Activated B cell treated with CpG ODN at 0.5 μM for 24 hours (primary cell): ENCODE results near the gene KSR2. TPM values are rescaled to one million over a fixed set of nuclear protein-coding genes. Genes with fewer than 3 reads are reported as not detected.
"Not testable (repeated sequence)": the region's sequence is repeated elsewhere in the genome, so short reads cannot be mapped to it uniquely, and the experiment has no call there.

Experiments
- ATAC-seq: fragments of 200-7000 bp; cut with Tn5 transposase; one replicate; pipeline ENCODE4 v1.10.0; 2021; ENCODE audit warnings: low read depth, mild to moderate bottlenecking, moderate library complexity
- CTCF ChIA-PET: fragments of 350-600 bp; sonication (Branson Sonifier 250); formaldehyde crosslinking; loops from one replicate; lab custom pipeline; 2021; ENCODE audit warnings: antibody characterized with exemption; lab: Charles Lee
- POLR2A ChIA-PET: fragments of 350-600 bp; sonication (Branson Sonifier 250); formaldehyde crosslinking; loops from one replicate; lab custom pipeline; 2021; ENCODE audit warnings: antibody characterized with exemption; lab: Charles Lee
- DNase-seq: peaks from one replicate; pipeline ENCODE4 v3.0.0; 2022
- H3K27ac Mint-ChIP-seq: one replicate; pipeline ENCODE4 v1.8.0; 2020; ENCODE audit warnings: mixed read lengths
- H3K27me3 Mint-ChIP-seq: one replicate; pipeline ENCODE4 v1.8.0; 2021; ENCODE audit warnings: mixed read lengths
- H3K36me3 Mint-ChIP-seq: one replicate; pipeline ENCODE4 v1.8.0; 2021; ENCODE audit warnings: low read depth, mixed read lengths
- H3K4me1 Mint-ChIP-seq: one replicate; pipeline ENCODE4 v1.8.0; 2021; ENCODE audit warnings: mixed read lengths
- H3K4me3 Mint-ChIP-seq: one replicate; pipeline ENCODE4 v1.8.0; 2020; ENCODE audit warnings: mild to moderate bottlenecking, mixed read lengths
- H3K9me3 Mint-ChIP-seq: one replicate; pipeline ENCODE4 v1.8.0; 2020; ENCODE audit warnings: mixed read lengths
- CTCF ChIP-seq: fragments of 200-600 bp; IDR thresholded peaks from one replicate; pipeline ENCODE4 v1.8.0; 2022; ENCODE audit warnings: antibody characterized with exemption, mild to moderate bottlenecking
- intact Hi-C: fragments of 100-400 bp; cut with micrococcal nuclease; formaldehyde crosslinking; loops from one replicate; pipeline ENCODE4 v1.15.1; 2024
- total RNA-seq: library from RNA; stranded (reverse); gene quantifications from 2 replicates; pipeline ENCODE4 v1.2.3, GENCODE V29; 2022

Gene KSR2
- total RNA-seq, 1 donor from 2014 or later = not detected

- no peak overlapping the region for H3K27ac Mint-ChIP-seq
- H3K36me3 Mint-ChIP-seq = no peaks in the 10 kb centered on the region
- POLR2A ChIA-PET = no interaction called here
- H3K4me1 Mint-ChIP-seq = no peaks in the 10 kb centered on the region
- no peaks in the 10 kb centered on the region for H3K27me3 Mint-ChIP-seq
- no peak overlapping the region for H3K4me3 Mint-ChIP-seq
- no peaks in the 10 kb centered on the region for H3K9me3 Mint-ChIP-seq
- TF ChIP-seq CTCF = no peak
- intact Hi-C loops = no loop called here
- CTCF ChIA-PET = no interaction called here
- ATAC-seq (no peak), DNase-seq (no peak)
Observed at GRCh38 chr12:117645473-117645872, 323.3 kb downstream of the KSR2 start.

GRCh38 chr12:117643971-117644370 is 324.8 kb downstream of the KSR2 start:
- ChIA-PET CTCF (no interaction called here), POLR2A (no interaction called here)
- Mint-ChIP-seq H3K4me1 (no peaks in the 10 kb centered on the region), H3K27ac (no peak overlapping the region), H3K4me3 (no peak overlapping the region), H3K36me3 (no peaks in the 10 kb centered on the region), H3K27me3 (no peaks in the 10 kb centered on the region), H3K9me3 (no peaks in the 10 kb centered on the region)
- intact Hi-C loops = no loop called here
- ATAC-seq (no peak), DNase-seq (no peak)
- TF ChIP-seq CTCF = no peak

DNA sequence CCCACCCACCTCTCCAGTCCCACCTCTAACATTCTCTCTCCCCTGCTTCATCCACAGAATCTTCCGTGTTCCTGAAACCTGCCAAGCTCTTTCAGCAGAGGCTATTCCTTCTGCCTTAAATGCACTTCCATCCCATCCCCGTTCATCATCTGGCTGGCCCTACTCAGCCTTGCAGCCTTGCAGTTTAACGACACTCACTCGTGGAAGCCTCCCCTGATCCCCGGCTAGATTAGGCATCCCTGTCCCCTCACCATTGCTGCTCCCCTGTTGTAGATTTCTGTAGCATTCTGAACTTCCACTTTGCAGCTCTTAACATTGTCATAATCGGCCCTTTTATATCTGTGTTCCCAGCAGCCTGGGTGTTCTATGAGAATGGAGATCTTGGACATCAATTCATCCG is 326.9 kb downstream of the KSR2 start:
- Mint-ChIP-seq H3K27me3 (no peaks in the 10 kb centered on the region), H3K36me3 (no peaks in the 10 kb centered on the region), H3K9me3 (peaks cover 5% of the 10 kb centered on the region), H3K27ac (no peak overlapping the region), H3K4me3 (no peak overlapping the region), H3K4me1 (no peaks in the 10 kb centered on the region)
- no peak for ATAC-seq
- no peak for DNase-seq
- TF ChIP-seq CTCF = no peak
- CTCF ChIA-PET = no interaction called here
- POLR2A ChIA-PET = no interaction called here
- intact Hi-C loops = no loop called here

GRCh38 chr12:117640511-117640910 is 328.3 kb downstream of the KSR2 start:
- H3K4me1 Mint-ChIP-seq = no peaks in the 10 kb centered on the region
- intact Hi-C loops = no loop called here
- H3K9me3 Mint-ChIP-seq = peaks cover 11% of the 10 kb centered on the region

GRCh38 chr12:117629454-117629853 is 339.3 kb downstream of the KSR2 start:
- no peak for TF ChIP-seq CTCF
- CTCF ChIA-PET = no interaction called here

More at GRCh38 chr12:117640511-117640910, 328.3 kb downstream of the KSR2 start:
- CTCF ChIA-PET = no interaction called here
- TF ChIP-seq CTCF = no peak
- H3K36me3 Mint-ChIP-seq = no peaks in the 10 kb centered on the region
- DNase-seq (no peak), ATAC-seq (no peak)
- no peak overlapping the region for H3K4me3 Mint-ChIP-seq
- no peaks in the 10 kb centered on the region for H3K27me3 Mint-ChIP-seq
- POLR2A ChIA-PET = no interaction called here
- H3K27ac Mint-ChIP-seq = no peak overlapping the region

DNA sequence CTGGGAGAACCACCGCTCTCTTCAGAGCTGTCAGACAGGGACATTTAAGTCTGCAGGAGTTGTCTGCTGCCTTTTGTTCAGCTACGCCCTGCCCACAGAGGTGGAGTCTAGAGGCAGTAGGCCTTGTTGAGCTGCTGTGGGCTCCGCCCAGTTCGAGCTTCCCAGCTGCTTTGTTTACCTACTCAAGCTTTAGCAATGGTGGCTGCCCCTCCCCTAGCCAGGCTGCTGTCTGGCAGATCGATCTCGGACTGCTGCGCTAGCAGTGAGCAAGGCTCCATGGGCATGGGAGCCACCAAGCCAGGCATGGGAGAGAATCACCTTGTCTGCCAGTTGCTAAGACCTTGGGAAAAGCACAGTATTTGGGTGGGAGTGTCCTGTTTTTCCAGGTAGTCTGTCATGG is 340.1 kb downstream of the KSR2 start:
- H3K27me3 Mint-ChIP-seq, DNase-seq, ATAC-seq, CTCF ChIA-PET, H3K27ac Mint-ChIP-seq, H3K36me3 Mint-ChIP-seq, H3K9me3 Mint-ChIP-seq, POLR2A ChIA-PET, intact Hi-C loops, H3K4me1 Mint-ChIP-seq, H3K4me3 Mint-ChIP-seq: not testable (repeated sequence)

More at GRCh38 chr12:117629454-117629853, 339.3 kb downstream of the KSR2 start:
- ATAC-seq (no peak), DNase-seq (no peak)
- H3K27me3 Mint-ChIP-seq = no peaks in the 10 kb centered on the region
- H3K4me1 Mint-ChIP-seq = no peaks in the 10 kb centered on the region
- H3K9me3 Mint-ChIP-seq = peaks cover 3% of the 10 kb centered on the region
- POLR2A ChIA-PET = no interaction called here
- H3K36me3 Mint-ChIP-seq = no peaks in the 10 kb centered on the region
- no peak overlapping the region for H3K27ac Mint-ChIP-seq
- intact Hi-C loops = no loop called here
- no peak overlapping the region for H3K4me3 Mint-ChIP-seq
